CD4-positive, alpha-beta memory T cell (primary cell): ENCODE data around the gene FAM83G. TPM values are rescaled to one million over a fixed set of nuclear protein-coding genes. Genes with fewer than 3 reads are reported as not detected.
"Not testable (repeated sequence)": the region's sequence is repeated elsewhere in the genome, so short reads cannot be mapped to it uniquely, and the experiment has no call there.

Source experiments
- CTCF ChIA-PET: fragments of 350-600 bp; sonication (Branson Sonifier 250); formaldehyde crosslinking; loops from one replicate; lab custom pipeline; 2021; ENCODE audit warnings: inconsistent platforms; ENCODE audit not compliant: partially characterized antibody; lab: Charles Lee
- POLR2A ChIA-PET: fragments of 350-600 bp; sonication (Branson Sonifier 250); formaldehyde crosslinking; loops from one replicate; lab custom pipeline; 2021; ENCODE audit not compliant: partially characterized antibody; lab: Charles Lee
- DNase-seq, 5 donors: peaks; one replicate each; pipeline versions ENCODE4 v3.0.0 to v3.0.0-alpha.2; 2020 to 2022; ENCODE audit warnings: mixed read lengths in 1 of 5
- H3K27ac ChIP-seq: one replicate; pipeline ENCODE4 v1.7.0; 2013; ENCODE audit warnings: low read depth, low read length
- H3K27me3 ChIP-seq: 2 replicates; pipeline ENCODE4 v1.7.0; 2013; ENCODE audit warnings: mild to moderate bottlenecking, low read length, moderate library complexity; ENCODE audit not compliant: insufficient read depth
- H3K36me3 ChIP-seq: 2 replicates; pipeline ENCODE4 v1.7.0; 2013; ENCODE audit warnings: mild to moderate bottlenecking, low read length, moderate library complexity; ENCODE audit not compliant: insufficient read depth
- H3K4me1 ChIP-seq: 2 replicates; pipeline ENCODE4 v1.7.0; 2013; ENCODE audit warnings: mild to moderate bottlenecking, low read length, moderate library complexity; ENCODE audit not compliant: insufficient read depth
- H3K4me3 ChIP-seq, 2 donors: one replicate each; pipeline ENCODE4 v1.7.0; 2013; ENCODE audit warnings: low read length in 2 of 2, mild to moderate bottlenecking in 1 of 2
- H3K9me3 ChIP-seq, 2 donors: one replicate each; pipeline ENCODE4 v1.7.0; 2013; ENCODE audit warnings: low read length in 2 of 2, control low read depth in 1 of 2; ENCODE audit not compliant: control insufficient read depth in 1 of 2
- H3K27ac Mint-ChIP-seq, 7 donors: one replicate each; pipeline ENCODE4 v1.8.0; 2020 to 2021; ENCODE audit warnings: mixed read lengths in 7 of 7, mild to moderate bottlenecking in 6 of 7, inconsistent platforms in 3 of 7, moderate library complexity in 3 of 7
- H3K27me3 Mint-ChIP-seq, 2 donors: one replicate each; pipeline ENCODE4 v1.8.0; 2020 to 2021; ENCODE audit warnings: mixed read lengths in 2 of 2
- H3K36me3 Mint-ChIP-seq, 2 donors: one replicate each; pipeline ENCODE4 v1.8.0; 2020 to 2021; ENCODE audit warnings: mixed read lengths in 2 of 2, inconsistent platforms in 1 of 2, mild to moderate bottlenecking in 1 of 2
- H3K4me1 Mint-ChIP-seq, 4 donors: one replicate each; pipeline ENCODE4 v1.8.0; 2020 to 2021; ENCODE audit warnings: mixed read lengths in 4 of 4, mild to moderate bottlenecking in 1 of 4
- H3K4me3 Mint-ChIP-seq, 8 donors: one replicate each; pipeline ENCODE4 v1.8.0; 2020 to 2021; ENCODE audit warnings: mixed read lengths in 8 of 8, mild to moderate bottlenecking in 7 of 8, moderate library complexity in 6 of 8, inconsistent platforms in 3 of 8
- H3K9me3 Mint-ChIP-seq, 8 donors: one replicate each; pipeline ENCODE4 v1.8.0; 2020 to 2021; ENCODE audit warnings: mixed read lengths in 8 of 8, mild to moderate bottlenecking in 5 of 8, inconsistent platforms in 3 of 8, moderate library complexity in 1 of 8
- intact Hi-C: fragments of 100-400 bp; cut with micrococcal nuclease; formaldehyde crosslinking; loops from one replicate; pipeline ENCODE4 v1.15.1; 2023
- polyA plus RNA-seq, 2 donors: library from polyadenylated mRNA; unstranded; fragments of 300-500 nt; fragmentation: Illumina TruSeq; gene quantifications; one replicate each; pipeline ENCODE4 v1.2.3, GENCODE V29; 2021
- total RNA-seq, 2 experiments: library from RNA; stranded (reverse); gene quantifications; one replicate each; pipeline ENCODE4 v1.2.3, GENCODE V29; 2021

FAM83G gene
- total and polyA plus RNA-seq, 4 experiments from 2014 or later, result 1.6 to 15.1 (median 10.3) TPM

DNA sequence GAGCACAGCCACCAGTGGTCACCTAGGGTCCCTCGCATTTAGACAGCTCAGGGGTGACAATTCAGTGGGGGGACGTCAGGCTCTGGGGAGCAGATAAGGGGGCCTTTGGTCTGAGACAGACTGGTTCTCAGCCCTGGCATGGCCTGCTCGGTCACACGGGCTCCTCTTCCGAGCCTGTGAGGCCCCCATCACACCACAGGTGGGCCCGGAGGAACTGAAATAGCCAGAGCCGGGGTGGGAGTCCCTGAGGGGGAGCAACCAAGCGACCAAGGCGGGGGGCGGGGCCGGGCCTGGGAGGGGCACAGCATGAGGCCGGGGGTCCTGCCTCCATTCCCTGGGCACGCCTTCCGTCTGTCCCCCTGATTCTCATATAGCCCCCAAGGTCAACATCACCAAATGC, 37.8 kb upstream of the FAM83G start:
- H3K36me3 Mint-ChIP-seq, H3K4me3 ChIP-seq, H3K4me1 ChIP-seq, H3K9me3 Mint-ChIP-seq, H3K27ac Mint-ChIP-seq, H3K27me3 ChIP-seq, intact Hi-C loops, H3K4me1 Mint-ChIP-seq, H3K9me3 ChIP-seq, H3K27ac ChIP-seq, H3K36me3 ChIP-seq, CTCF ChIA-PET, H3K27me3 Mint-ChIP-seq, DNase-seq, H3K4me3 Mint-ChIP-seq, POLR2A ChIA-PET: not testable (repeated sequence)

DNA sequence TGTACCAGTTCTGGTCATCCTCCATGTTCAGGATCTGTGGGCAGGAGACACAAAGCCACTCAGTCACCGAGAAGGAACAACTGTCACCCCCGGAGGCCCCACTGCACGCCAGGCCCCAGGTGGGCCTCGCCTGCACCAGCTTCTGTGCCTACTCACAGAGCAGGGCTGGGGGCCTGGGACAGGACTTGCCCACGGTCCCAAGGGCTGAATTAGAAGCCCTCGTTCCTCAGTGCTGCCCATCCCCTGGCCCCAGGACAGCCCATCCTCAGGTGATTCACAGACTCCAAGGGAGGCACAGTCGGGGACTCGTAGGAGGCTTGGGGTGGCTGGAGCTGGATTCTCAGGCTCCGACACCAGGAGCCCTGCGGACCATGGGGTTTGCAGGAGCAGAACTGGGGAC, 37.3 kb upstream of the FAM83G start:
- H3K36me3 ChIP-seq, CTCF ChIA-PET, DNase-seq, H3K27me3 ChIP-seq, H3K4me3 Mint-ChIP-seq, H3K9me3 ChIP-seq, H3K27ac ChIP-seq, H3K27me3 Mint-ChIP-seq, intact Hi-C loops, H3K4me1 ChIP-seq, H3K27ac Mint-ChIP-seq, H3K4me1 Mint-ChIP-seq, H3K9me3 Mint-ChIP-seq, H3K4me3 ChIP-seq, H3K36me3 Mint-ChIP-seq, POLR2A ChIA-PET: not testable (repeated sequence)

DNA sequence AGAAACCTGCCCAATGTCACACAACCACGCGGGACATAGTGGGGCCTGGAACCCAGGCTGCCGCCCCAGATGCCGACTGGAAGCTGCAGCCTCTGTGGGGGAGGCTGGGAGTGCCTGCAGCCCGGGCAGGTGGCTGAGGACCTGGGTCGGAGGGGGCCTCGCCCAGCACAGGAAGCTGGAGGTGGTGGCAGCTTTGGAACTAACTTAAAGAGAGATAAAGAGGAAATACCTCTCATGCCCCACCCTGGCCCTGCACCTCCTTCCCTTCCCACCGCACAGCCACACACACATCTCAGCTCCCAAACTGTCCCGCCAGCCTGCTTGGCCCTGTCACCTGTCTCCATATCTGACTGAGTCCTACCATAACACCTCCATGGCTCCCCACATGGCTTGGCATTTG, 35.8 kb upstream of the FAM83G start:
- H3K9me3 ChIP-seq, DNase-seq, CTCF ChIA-PET, intact Hi-C loops, H3K4me3 ChIP-seq, H3K27ac Mint-ChIP-seq, H3K4me3 Mint-ChIP-seq, H3K4me1 ChIP-seq, H3K36me3 ChIP-seq, H3K4me1 Mint-ChIP-seq, H3K27me3 Mint-ChIP-seq, H3K27me3 ChIP-seq, H3K27ac ChIP-seq, H3K36me3 Mint-ChIP-seq, H3K9me3 Mint-ChIP-seq, POLR2A ChIA-PET: not testable (repeated sequence)

DNA sequence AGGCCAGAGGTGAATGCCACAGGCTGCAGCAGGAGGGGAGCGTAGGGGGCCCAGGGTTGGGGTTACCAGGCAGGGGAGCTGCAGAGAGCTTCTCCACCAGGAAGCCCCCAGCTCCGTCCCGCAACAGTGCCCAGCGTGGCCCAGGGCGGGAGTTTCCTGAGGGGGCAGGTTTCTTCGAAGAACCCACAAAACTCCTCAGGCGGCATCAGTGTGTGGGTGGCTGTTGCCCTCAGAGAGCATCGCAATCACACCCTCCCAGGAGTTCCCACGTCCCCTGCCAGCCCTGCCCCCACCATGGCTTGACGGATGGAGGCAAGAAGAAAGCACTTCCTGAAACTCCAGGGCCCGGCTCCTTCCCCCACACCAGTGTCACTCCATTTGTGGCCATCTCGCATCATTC, 34.2 kb upstream of the FAM83G start:
- DNase-seq, H3K36me3 Mint-ChIP-seq, H3K27me3 ChIP-seq, H3K27me3 Mint-ChIP-seq, H3K9me3 ChIP-seq, H3K9me3 Mint-ChIP-seq, POLR2A ChIA-PET, H3K4me3 Mint-ChIP-seq, H3K4me1 ChIP-seq, H3K27ac ChIP-seq, CTCF ChIA-PET, H3K4me1 Mint-ChIP-seq, H3K36me3 ChIP-seq, H3K4me3 ChIP-seq, intact Hi-C loops, H3K27ac Mint-ChIP-seq: not testable (repeated sequence)

DNA sequence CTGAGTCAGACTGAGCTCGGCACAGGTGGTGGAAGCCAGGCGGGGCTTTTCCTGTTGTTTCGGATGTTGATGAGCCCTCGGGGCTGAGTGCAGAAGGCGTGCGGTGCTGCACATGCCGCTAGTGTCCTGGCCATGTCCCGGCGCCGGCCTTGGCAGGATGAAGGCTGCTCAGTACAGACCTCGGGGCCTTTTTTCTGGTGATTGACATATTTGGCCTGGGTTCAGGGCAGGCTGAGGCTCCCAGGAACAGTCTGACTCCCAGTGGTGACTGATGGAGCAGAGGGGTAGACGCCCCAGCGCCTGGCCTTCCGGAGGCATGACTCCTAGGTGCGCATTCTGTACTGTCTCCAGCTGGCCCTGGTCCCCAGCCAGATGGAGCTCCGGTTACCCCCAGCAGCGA, 33.4 kb upstream of the FAM83G start:
- H3K36me3 Mint-ChIP-seq, CTCF ChIA-PET, H3K9me3 ChIP-seq, H3K9me3 Mint-ChIP-seq, H3K4me1 Mint-ChIP-seq, H3K27me3 Mint-ChIP-seq, intact Hi-C loops, H3K4me3 Mint-ChIP-seq, H3K27me3 ChIP-seq, POLR2A ChIA-PET, H3K4me1 ChIP-seq, H3K27ac ChIP-seq, H3K36me3 ChIP-seq, H3K27ac Mint-ChIP-seq, DNase-seq, H3K4me3 ChIP-seq: not testable (repeated sequence)

DNA sequence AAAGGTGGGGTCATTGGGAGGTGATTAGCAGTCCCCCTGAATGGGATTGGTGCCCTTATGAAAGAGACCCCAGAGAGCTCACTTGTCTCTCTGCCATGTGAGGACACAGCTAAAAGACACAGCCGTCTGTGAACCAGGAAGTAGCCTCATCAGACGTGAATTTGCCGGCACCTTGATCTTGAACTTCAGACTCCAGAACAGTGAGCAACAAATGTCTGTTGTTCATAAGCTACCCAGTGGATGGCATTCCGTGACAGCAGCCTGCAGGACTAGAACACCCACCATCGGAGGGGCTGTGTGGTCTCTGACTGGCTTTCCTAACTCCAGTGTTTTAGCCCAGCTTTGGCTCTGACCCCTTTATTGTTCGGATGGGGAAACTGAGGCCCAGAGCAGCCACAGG, 33.0 kb upstream of the FAM83G start:
- H3K27ac ChIP-seq, CTCF ChIA-PET, H3K27me3 Mint-ChIP-seq, H3K36me3 Mint-ChIP-seq, H3K27me3 ChIP-seq, H3K4me3 ChIP-seq, DNase-seq, H3K4me3 Mint-ChIP-seq, H3K4me1 ChIP-seq, intact Hi-C loops, H3K4me1 Mint-ChIP-seq, POLR2A ChIA-PET, H3K9me3 ChIP-seq, H3K27ac Mint-ChIP-seq, H3K9me3 Mint-ChIP-seq, H3K36me3 ChIP-seq: not testable (repeated sequence)

DNA sequence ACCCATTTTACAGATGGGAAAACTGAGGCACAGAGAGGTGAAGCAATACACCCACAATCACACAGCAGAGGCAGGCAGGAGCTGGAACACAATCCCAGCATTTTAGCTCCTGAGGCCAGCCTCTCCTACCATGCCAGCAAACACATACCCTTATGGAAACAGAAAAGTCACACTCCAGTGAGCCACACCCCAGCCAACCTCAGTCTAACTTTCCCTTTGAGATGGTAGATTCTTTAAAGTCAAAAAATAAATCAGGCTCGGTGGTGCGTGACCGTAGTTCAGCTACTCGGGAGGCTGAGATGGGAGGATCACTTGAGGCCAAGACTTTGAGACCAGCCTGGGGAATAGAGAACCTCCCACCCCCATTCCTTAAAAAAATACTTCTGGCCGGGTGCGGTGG, 31.6 kb upstream of the FAM83G start:
- intact Hi-C loops, H3K36me3 Mint-ChIP-seq, POLR2A ChIA-PET, H3K27me3 ChIP-seq, CTCF ChIA-PET, DNase-seq, H3K36me3 ChIP-seq, H3K9me3 Mint-ChIP-seq, H3K4me3 ChIP-seq, H3K4me3 Mint-ChIP-seq, H3K4me1 Mint-ChIP-seq, H3K27me3 Mint-ChIP-seq, H3K27ac Mint-ChIP-seq, H3K9me3 ChIP-seq, H3K4me1 ChIP-seq, H3K27ac ChIP-seq: not testable (repeated sequence)

DNA sequence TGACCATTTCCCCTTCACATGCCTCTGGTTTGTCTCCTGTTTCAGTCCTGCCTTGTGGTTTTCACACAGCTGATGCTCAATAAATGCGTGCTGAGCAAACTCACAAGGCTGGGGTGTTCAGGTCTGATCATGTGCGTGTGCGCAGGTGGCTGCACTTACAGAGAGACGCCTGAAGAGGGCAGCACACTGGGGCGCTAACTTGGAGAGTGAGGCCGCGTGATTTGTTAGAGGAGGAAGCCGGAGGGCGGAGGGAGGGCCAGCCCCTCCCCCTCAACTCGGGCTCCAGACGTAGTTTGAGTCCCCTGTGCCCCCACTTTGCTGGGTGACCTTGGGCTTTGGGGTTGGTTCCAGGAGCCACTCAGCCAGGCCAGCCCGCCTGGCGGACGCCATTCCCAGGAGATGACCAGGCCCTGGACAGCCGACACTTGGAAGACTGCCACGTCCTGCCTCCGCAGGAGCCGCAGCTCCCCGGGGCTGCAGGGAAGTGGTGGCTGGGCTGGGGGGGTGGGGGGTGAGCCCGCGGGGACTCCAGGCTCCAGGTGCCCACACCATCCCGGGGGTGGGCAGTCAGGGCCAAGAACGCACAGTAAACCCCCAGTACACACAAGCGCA, 27.9 kb upstream of the FAM83G start:
- not testable (repeated sequence) for DNase-seq, H3K27ac Mint-ChIP-seq

More for the DNA sequence above, 27.9 kb upstream of the FAM83G start:
- H3K9me3 Mint-ChIP-seq, CTCF ChIA-PET, H3K36me3 Mint-ChIP-seq, intact Hi-C loops, H3K4me1 Mint-ChIP-seq, H3K36me3 ChIP-seq, H3K4me3 Mint-ChIP-seq, H3K27ac ChIP-seq, POLR2A ChIA-PET, H3K27me3 Mint-ChIP-seq, H3K4me1 ChIP-seq, H3K4me3 ChIP-seq, H3K27me3 ChIP-seq, H3K9me3 ChIP-seq: not testable (repeated sequence)
